MCF 10A (cell line): ENCODE measurements around the gene DRGX. TPM values are rescaled to one million over a fixed set of nuclear protein-coding genes. Genes with fewer than 3 reads are reported as not detected.

Experiments used
- BruUV-seq: library from RNA; stranded (reverse); fragments of 400-500 nt; replicated peaks from 2 replicates; lab custom pipeline; 2021; lab: Mats Ljungman, UMichigan
- CTCF ChIA-PET: fragments of 300-600 bp; sonication (Branson Sonifier 250); formaldehyde crosslinking; extraction: SDS; loops from one replicate; lab custom pipeline; 2021; ENCODE audit warnings: antibody characterized with exemption, inconsistent platforms; lab: Yijun Ruan, JAX
- POLR2A ChIA-PET: fragments of 300-600, 350-650 bp; sonication (Branson Sonifier 250); formaldehyde crosslinking; extraction: SDS; loops from one replicate; lab custom pipeline; 2020; ENCODE audit warnings: antibody characterized with exemption, inconsistent platforms; lab: Yijun Ruan, JAX
- DNase-seq: peaks from one replicate; pipeline ENCODE4 v3.0.0-alpha.2; 2018; ENCODE audit not compliant: unreplicated experiment
- H3K27ac Mint-ChIP-seq: one replicate; pipeline ENCODE4 v1.8.0; 2022; ENCODE audit warnings: mild to moderate bottlenecking, low read depth, mixed read lengths; ENCODE audit not compliant: unreplicated experiment
- H3K27me3 Mint-ChIP-seq: one replicate; pipeline ENCODE4 v1.8.0; 2022; ENCODE audit warnings: mixed read lengths; ENCODE audit not compliant: insufficient read depth, unreplicated experiment
- H3K36me3 Mint-ChIP-seq: one replicate; pipeline ENCODE4 v1.8.0; 2022; ENCODE audit warnings: mild to moderate bottlenecking, moderate library complexity, mixed read lengths; ENCODE audit not compliant: insufficient read depth, unreplicated experiment
- H3K4me1 Mint-ChIP-seq: one replicate; pipeline ENCODE4 v1.8.0; 2022; ENCODE audit warnings: mixed read lengths; ENCODE audit not compliant: insufficient read depth, unreplicated experiment
- H3K4me3 Mint-ChIP-seq: one replicate; pipeline ENCODE4 v1.8.0; 2022; ENCODE audit warnings: mild to moderate bottlenecking, moderate library complexity, mixed read lengths; ENCODE audit not compliant: unreplicated experiment
- H3K9me3 Mint-ChIP-seq: one replicate; pipeline ENCODE4 v1.8.0; 2022; ENCODE audit warnings: mixed read lengths; ENCODE audit not compliant: unreplicated experiment
- intact Hi-C: fragments of 100-400 bp; cut with micrococcal nuclease; formaldehyde crosslinking; loops from 2 replicates; pipeline ENCODE4 v1.14.1; 2022
- total RNA-seq: library from RNA; stranded (reverse); gene quantifications from 2 replicates; pipeline ENCODE4 v1.2.3, GENCODE V29; 2022
- TF ChIP-seq, protein P1 (sequence below): fragments of 200-600 bp; IDR thresholded peaks from one replicate; pipeline ENCODE4 v1.8.0; 2022; ENCODE audit warnings: antibody characterized with exemption, mild to moderate bottlenecking; ENCODE audit not compliant: unreplicated experiment

DRGX gene
- total RNA-seq, 1 experiment from 2014 or later, result not detected

DNA sequence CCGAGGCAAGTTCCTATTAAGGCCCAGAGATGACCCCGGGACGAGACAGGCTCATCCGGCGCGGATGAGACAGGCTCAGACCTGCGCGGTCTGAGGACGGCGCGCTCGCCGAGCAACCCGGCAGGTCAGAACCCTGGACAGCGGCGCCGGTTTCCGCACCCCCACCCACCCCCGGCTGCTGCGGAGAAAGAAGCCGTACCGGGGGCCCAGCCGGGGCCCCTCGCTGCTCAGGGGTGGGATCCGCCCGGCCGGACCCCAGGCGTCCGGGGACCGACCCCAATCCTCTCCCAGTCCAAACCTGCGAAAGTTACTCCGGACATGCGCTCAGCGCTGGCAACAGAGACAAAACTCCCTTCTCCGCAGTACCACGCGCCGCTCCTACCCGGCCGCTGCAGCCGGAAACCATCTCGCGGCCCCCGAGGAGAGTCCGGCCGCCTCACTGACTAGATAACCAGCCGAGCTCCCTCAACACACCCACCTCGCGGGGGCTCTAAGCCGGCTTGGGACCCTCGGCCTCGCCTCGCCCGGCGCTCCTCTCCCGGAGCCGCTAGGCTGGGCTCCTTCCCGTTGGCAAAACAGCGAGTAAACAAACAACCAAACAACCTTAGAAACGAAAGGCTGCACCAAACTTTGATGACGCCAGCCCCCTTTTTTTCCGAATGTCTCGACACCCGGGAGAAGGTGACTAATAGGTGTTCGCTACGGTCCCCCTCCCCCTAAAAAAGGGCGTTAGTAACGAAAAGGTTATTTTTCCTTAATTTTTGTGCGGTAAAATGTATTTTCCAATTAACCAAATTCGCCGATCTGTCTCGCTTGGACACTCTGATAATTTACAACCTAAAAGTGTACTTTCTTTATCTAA, 2.3 kb upstream of the DRGX start:
- ChIA-PET POLR2A (no interaction called here), CTCF (interaction anchor here (2.3 kb wide), 1 partner anchor 10 kb away, joined by 19 read pairs; no protein-coding TSS in a partner anchor)
- intact Hi-C loops, result no loop called here
- BruUV-seq, result no TSS peak
- no peaks in the 10 kb centered on the region for H3K9me3 Mint-ChIP-seq
- no peaks in the 10 kb centered on the region for H3K36me3 Mint-ChIP-seq
- H3K27ac Mint-ChIP-seq, result no peak overlapping the region
- no peak for DNase-seq
- H3K4me1 Mint-ChIP-seq, result no peaks in the 10 kb centered on the region
- H3K4me3 Mint-ChIP-seq, result peak overlapping the region; percentile 36
- peaks cover 100% of the 10 kb centered on the region for H3K27me3 Mint-ChIP-seq
- TF ChIP-seq, protein P1, sequence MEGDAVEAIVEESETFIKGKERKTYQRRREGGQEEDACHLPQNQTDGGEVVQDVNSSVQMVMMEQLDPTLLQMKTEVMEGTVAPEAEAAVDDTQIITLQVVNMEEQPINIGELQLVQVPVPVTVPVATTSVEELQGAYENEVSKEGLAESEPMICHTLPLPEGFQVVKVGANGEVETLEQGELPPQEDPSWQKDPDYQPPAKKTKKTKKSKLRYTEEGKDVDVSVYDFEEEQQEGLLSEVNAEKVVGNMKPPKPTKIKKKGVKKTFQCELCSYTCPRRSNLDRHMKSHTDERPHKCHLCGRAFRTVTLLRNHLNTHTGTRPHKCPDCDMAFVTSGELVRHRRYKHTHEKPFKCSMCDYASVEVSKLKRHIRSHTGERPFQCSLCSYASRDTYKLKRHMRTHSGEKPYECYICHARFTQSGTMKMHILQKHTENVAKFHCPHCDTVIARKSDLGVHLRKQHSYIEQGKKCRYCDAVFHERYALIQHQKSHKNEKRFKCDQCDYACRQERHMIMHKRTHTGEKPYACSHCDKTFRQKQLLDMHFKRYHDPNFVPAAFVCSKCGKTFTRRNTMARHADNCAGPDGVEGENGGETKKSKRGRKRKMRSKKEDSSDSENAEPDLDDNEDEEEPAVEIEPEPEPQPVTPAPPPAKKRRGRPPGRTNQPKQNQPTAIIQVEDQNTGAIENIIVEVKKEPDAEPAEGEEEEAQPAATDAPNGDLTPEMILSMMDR, result no peak

DNA sequence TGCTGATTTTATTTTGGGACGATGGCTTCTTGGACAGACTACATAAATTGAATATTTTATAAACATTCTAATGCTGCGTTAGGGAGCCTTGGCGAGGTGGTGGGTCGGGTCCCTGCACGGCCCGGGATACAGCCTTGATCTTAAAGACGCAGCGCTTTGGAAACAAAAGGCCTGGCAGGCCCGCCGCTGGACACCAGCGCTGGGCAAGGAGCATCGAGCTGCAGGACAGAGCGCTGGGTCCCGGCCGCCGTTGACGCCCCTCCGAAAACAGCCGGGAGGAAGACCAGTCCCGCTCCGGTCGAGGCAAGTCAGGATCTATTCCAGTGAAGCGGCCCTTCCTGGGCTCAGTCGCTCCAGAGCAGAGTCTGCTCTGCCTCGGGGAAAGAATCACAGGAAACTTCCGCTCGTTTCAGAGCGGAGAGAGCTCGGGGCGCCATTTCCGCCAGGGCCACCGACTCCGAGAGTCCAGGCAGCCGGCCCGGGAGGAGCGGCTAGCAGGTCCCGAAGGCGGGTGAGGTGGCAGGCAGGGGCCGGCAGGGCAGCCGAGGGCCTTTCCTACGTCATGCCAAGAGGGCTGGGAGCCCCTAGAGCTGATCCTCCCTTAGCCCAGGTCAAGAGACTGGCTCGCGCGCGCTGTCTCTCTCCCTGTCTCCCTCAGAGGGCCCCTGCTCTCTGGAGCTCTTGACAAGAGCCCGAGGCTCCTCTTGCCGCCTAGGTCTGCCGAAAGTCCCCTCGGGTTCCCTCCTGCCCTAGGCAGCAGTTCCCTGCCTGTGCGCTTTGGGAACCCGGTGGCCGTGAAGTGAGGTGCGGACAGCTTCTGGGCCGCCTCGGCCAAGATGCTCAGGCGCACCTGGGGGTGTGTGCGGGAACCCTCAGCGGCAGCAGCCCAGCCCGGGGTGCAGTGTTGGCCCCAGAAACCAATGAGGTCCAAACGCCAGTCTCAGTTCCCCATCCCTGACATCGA, 1.4 kb upstream of the DRGX start:
- intact Hi-C loops, result no loop called here
- ChIA-PET POLR2A (no interaction called here), CTCF (interaction anchor here (0.6 to 2.3 kb wide), 3 partner anchors 10 to 156 kb away, joined by 3 to 19 read pairs (median 3); no protein-coding TSS in a partner anchor)
- peaks cover 100% of the 10 kb centered on the region for H3K27me3 Mint-ChIP-seq
- TF ChIP-seq, protein P1, result no peak
- DNase-seq, result no peak
- H3K4me3 Mint-ChIP-seq, result no peak overlapping the region
- H3K36me3 Mint-ChIP-seq, result no peaks in the 10 kb centered on the region
- H3K9me3 Mint-ChIP-seq, result no peaks in the 10 kb centered on the region
- H3K27ac Mint-ChIP-seq, result no peak overlapping the region
- no peaks in the 10 kb centered on the region for H3K4me1 Mint-ChIP-seq
- no TSS peak for BruUV-seq

DNA sequence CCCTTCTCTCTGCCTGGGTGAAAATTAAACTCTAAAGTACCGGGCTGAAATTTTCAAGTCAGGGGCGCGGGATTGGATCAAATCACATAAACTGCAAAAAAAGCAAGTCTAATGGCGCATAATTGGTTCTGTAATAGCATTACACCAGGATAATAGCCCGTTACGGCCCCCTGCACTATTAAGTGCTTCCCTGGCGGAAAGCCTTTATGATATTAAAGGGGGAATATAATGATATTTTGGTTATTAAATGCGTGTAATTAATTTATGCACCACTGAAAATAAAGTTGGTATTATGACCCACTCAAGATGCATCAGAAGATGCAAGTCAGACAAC, 744 bp upstream of the DRGX start:
- ChIA-PET CTCF (interaction anchor here (0.6 to 0.8 kb wide), 2 partner anchors 11 to 157 kb away, joined by 3 read pairs; no protein-coding TSS in a partner anchor), POLR2A (no interaction called here)
- BruUV-seq, result no TSS peak
- peaks cover 100% of the 10 kb centered on the region for H3K27me3 Mint-ChIP-seq
- DNase-seq, result no peak
- intact Hi-C loops, result no loop called here
- no peak overlapping the region for H3K27ac Mint-ChIP-seq
- TF ChIP-seq, protein P1, result no peak
- no peaks in the 10 kb centered on the region for H3K36me3 Mint-ChIP-seq
- H3K4me1 Mint-ChIP-seq, result no peaks in the 10 kb centered on the region
- no peak overlapping the region for H3K4me3 Mint-ChIP-seq
- no peaks in the 10 kb centered on the region for H3K9me3 Mint-ChIP-seq
